ENCODE results near the gene ZNF362.

The ZNF362 gene

GRCh38 chr1:33342041-33342723, 85.9 kb downstream of the ZNF362 start:
- no peak for DNase-seq (ENCODE audit: low read depth in 1 of 2, low spot score in 1 of 2)

- no peak for DNase-seq (ENCODE audit: low read depth in 1 of 2, low spot score in 1 of 2)
Measured at GRCh38 chr1:33343539-33343938, 87.2 kb downstream of the ZNF362 start.

- DNase-seq (ENCODE audit: low read depth in 1 of 2, low spot score in 1 of 2), result no peak
Measured at GRCh38 chr1:33344896-33345560, 88.7 kb downstream of the ZNF362 start.

- no peak for DNase-seq (ENCODE audit: low read depth in 1 of 2, low spot score in 1 of 2)
Measured at GRCh38 chr1:33346533-33346926, 90.2 kb downstream of the ZNF362 start.

GRCh38 chr1:33346927-33347649, 90.8 kb downstream of the ZNF362 start:
- no peak for DNase-seq (ENCODE audit: low read depth in 1 of 2, low spot score in 1 of 2)

- no peak for DNase-seq (ENCODE audit: low read depth in 1 of 2, low spot score in 1 of 2)
Measured at GRCh38 chr1:33347650-33347992, 91.3 kb downstream of the ZNF362 start.

GRCh38 chr1:33348194-33348593, 91.9 kb downstream of the ZNF362 start:
- no peak for DNase-seq (ENCODE audit: low read depth in 1 of 2, low spot score in 1 of 2)

- no peak for DNase-seq (ENCODE audit: low read depth in 1 of 2, low spot score in 1 of 2)
Measured at GRCh38 chr1:33348676-33349080, 92.4 kb downstream of the ZNF362 start.

- DNase-seq (ENCODE audit: low read depth in 1 of 2, low spot score in 1 of 2), result peak in 1 of 2 donors; percentile 16
Measured at GRCh38 chr1:33349081-33349759, 92.9 kb downstream of the ZNF362 start.

- peak; percentile 65 to 74 for DNase-seq (ENCODE audit: low read depth in 1 of 2, low spot score in 1 of 2)
Measured at GRCh38 chr1:33349778-33350610, 93.7 kb downstream of the ZNF362 start.
